Measurements from ENCODE around the gene INPP5B.

- TF ChIP-seq, protein P1, sequence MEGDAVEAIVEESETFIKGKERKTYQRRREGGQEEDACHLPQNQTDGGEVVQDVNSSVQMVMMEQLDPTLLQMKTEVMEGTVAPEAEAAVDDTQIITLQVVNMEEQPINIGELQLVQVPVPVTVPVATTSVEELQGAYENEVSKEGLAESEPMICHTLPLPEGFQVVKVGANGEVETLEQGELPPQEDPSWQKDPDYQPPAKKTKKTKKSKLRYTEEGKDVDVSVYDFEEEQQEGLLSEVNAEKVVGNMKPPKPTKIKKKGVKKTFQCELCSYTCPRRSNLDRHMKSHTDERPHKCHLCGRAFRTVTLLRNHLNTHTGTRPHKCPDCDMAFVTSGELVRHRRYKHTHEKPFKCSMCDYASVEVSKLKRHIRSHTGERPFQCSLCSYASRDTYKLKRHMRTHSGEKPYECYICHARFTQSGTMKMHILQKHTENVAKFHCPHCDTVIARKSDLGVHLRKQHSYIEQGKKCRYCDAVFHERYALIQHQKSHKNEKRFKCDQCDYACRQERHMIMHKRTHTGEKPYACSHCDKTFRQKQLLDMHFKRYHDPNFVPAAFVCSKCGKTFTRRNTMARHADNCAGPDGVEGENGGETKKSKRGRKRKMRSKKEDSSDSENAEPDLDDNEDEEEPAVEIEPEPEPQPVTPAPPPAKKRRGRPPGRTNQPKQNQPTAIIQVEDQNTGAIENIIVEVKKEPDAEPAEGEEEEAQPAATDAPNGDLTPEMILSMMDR (IDR thresholded peaks at IDR 0.05): no peak
- TF ChIP-seq POLR2A (IDR thresholded peaks at IDR 0.05): no peak
Observed at GRCh38 chr1:37831809-37832208, 115.0 kb downstream of the INPP5B start.

All from heart left ventricle (tissue), 13 donors.